Measurements from ENCODE around the gene SLC4A1AP.

- TF ChIP-seq, protein P1, sequence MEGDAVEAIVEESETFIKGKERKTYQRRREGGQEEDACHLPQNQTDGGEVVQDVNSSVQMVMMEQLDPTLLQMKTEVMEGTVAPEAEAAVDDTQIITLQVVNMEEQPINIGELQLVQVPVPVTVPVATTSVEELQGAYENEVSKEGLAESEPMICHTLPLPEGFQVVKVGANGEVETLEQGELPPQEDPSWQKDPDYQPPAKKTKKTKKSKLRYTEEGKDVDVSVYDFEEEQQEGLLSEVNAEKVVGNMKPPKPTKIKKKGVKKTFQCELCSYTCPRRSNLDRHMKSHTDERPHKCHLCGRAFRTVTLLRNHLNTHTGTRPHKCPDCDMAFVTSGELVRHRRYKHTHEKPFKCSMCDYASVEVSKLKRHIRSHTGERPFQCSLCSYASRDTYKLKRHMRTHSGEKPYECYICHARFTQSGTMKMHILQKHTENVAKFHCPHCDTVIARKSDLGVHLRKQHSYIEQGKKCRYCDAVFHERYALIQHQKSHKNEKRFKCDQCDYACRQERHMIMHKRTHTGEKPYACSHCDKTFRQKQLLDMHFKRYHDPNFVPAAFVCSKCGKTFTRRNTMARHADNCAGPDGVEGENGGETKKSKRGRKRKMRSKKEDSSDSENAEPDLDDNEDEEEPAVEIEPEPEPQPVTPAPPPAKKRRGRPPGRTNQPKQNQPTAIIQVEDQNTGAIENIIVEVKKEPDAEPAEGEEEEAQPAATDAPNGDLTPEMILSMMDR (IDR thresholded peaks at IDR 0.05; ENCODE audit: low read depth, low read length, missing input control): no peak
- TF ChIP-seq TAF1 (conservative IDR thresholded peaks at IDR 0.05): no peak
- no peak for TF ChIP-seq REST (IDR thresholded peaks at IDR 0.05)
- TF ChIP-seq RAD21 (IDR thresholded peaks at IDR 0.05): no peak
- TF ChIP-seq JUND (IDR thresholded peaks at IDR 0.05): no peak
- no peak for TF ChIP-seq YY1 (IDR thresholded peaks at IDR 0.05)
- no peak for TF ChIP-seq MAX (IDR thresholded peaks at IDR 0.05)
Observed at GRCh38 chr2:27689424-27689823, 25.7 kb downstream of the SLC4A1AP start.
